Activated CD4-positive, alpha-beta T cell treated with anti-CD3 and anti-CD28 coated beads, Interleukin-2, Interleukin-6, amounts not matched to agents 100 ng/mL and 50 ng/mL, durations not matched to agents 16 hours and 8 hours (primary cell): Measurements from ENCODE around the gene FOXR2.

ENCODE experiments used
- DNase-seq: peaks from one replicate; pipeline ENCODE4 v3.0.0-alpha.2; 2020

FOXR2 gene, protein sequence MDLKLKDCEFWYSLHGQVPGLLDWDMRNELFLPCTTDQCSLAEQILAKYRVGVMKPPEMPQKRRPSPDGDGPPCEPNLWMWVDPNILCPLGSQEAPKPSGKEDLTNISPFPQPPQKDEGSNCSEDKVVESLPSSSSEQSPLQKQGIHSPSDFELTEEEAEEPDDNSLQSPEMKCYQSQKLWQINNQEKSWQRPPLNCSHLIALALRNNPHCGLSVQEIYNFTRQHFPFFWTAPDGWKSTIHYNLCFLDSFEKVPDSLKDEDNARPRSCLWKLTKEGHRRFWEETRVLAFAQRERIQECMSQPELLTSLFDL

DNA sequence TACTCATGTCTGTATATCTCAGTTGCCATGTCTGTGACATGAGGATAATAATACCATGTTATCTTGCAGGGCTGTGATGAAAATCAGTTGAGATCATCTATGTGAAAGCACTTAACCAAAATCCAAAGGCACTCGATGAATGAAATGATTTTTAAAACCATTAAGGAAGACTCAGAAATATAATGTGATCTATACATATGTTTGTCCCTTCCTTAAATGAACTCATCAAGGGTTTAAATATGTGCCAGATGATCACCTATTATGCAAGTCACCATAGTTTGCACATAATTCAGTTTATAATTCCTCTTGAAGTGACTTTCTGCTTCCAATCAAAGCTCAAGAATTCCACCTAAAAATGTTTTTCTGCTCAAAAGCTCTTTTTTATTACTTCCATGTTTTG lies at the start of gene FOXR2:
Gene FOXR2, plus strand, starts transcription at position 301 of the 400 bp plus-strand sequence. CDS start 312 bp downstream, outside the sequence.
- no peak for DNase-seq

DNA sequence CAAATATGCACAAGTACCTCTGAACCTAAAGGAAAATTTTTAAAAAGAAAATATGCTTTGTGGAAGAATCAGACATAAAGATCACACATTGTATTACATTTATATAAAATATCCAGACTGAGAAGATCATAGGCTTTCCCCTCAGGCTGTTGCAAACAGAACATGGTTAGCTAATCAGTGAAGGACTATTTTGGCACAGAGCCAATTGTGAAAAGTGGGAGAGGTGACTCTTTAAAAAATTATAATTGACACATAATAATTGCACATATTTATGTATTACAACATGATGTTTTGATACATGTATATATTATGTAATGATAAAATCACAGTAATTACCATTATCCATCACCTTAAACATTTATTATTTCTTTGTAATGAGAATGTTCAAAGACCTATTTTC lies 44.1 kb upstream of the FOXR2 start:
- no peak for DNase-seq

DNA sequence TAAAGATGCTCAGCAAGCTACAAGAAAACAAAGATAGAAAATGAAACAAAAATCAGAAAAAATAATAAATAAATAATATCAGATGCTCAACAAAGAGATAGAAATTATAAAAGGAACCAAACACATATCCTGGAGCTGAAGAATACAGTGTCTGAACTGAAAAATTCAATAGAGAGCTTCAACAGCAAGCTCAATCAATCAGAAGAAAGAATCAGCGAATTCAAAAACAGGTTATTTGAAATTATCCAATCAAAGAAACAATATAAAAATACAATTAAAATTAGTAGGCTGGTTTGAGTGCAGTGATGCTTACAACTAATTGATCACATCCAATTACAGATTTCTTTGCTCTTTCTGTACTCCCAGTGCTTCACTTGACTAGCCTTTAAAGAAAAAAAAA lies 40.8 kb upstream of the FOXR2 start:
- DNase-seq: no peak

DNA sequence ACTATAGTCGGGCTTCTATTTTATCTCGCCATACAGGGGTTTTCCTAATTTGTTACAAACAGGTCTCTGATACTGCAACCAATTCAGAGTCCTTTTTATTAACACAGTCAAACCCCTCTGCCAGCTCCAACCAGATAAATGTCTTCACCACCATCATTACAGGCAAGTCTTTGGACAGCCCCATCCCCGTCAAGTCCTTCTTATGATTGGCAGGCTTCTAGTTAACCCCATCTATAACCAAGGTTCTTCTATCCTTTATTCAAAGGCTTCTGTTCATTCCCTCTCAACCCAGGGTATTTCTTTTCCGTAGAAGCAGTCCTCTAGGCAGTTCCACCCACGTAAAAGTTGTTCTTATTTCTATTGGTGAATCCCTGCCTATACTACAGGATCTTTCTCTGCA lies 29.9 kb upstream of the FOXR2 start:
- DNase-seq: no peak

DNA sequence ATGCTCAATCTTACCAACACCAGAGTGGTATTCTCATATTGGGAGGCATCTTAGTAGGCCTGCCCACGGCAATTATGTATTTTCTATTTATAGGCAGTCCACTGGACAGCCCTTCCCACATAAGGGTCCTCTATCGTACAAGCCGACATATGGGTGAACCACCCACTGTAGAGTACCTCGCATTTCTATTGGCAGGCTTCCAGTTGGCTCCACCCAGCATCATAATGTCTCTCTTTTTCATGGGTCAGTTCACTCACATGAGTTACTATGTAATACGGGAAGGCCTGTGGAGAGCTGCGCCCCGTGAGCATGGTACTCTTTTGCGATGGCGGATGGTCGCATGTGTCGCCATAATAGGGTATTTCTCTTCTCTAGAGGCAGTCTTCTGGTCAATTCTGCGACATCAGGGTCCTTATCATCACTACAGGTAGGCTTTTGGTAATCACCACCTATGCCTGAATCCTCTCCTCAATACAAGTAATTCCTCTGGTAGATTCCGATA lies 29.4 kb upstream of the FOXR2 start:
- DNase-seq: no peak

DNA sequence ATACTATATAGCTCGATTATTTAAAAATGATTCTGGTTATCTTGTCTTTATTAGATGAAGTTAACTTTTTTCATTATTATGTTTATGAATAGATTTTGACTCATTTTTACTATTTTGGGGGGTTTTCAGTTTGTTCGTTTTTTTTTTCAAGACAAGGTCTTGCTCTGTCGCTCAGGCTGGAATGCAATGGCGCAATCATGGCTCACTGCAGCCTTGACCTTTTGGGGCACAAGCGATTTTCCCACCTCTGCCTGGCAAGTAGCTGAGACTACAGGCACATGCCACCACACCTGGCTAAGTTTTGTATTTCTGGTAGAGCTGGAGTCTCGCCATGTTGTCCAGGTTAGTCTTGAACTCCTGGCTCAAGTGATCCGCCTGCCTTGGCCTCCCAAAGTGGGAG lies 24.9 kb upstream of the FOXR2 start:
- no peak for DNase-seq

DNA sequence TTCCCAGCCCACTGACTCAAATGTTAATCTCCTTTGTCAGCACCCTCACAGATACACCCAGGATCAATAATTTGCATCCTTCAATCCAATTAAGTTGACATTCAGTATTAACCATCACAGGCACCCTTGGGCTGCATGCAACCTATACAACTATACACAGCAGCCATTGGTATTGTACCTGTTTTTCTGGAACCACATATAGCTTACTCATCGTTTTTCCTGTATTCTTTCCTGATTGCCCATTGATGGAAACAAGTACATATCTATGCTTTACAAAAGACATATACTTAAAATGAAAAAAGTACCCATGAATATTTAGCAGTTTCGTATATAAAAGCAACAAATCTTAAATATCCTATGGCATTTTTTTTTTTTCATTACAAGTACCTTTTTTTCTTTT lies 3.7 kb upstream of the FOXR2 start:
- no peak for DNase-seq

DNA sequence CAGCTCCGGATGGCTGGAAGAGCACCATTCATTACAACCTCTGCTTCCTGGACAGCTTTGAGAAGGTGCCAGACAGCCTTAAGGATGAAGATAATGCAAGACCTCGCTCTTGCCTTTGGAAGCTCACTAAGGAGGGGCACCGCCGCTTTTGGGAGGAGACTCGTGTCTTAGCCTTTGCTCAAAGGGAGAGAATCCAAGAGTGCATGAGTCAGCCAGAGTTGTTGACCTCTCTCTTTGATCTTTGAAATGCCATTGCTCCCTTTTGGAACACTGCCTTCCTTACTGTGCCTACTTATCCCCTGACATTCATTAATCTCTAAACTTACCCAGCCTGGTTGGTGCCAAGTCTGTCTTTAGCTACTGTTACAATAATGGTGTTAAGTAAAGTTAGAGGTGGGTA lies 1.2 kb downstream of the FOXR2 start:
- no peak for DNase-seq

DNA sequence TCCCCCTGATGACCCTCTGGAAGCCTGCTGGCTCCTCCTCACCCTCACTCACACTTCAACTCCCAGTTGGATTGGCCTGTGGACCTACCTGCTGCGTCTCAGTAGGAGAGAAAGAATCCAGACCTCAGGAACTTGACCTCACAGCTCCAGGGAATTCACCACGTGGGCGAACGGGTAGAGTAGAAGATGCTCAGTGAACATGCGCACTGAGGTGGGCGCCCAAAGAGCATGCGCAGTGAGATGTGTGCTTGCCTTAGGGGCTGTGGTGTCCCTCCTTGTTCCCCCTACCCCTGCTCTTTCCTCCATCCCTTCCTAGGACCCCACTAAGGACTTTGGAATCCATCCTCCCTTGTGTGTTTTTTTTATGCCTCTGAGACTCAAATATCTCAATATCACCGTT lies 12.9 kb downstream of the FOXR2 start:
- DNase-seq: no peak

DNA sequence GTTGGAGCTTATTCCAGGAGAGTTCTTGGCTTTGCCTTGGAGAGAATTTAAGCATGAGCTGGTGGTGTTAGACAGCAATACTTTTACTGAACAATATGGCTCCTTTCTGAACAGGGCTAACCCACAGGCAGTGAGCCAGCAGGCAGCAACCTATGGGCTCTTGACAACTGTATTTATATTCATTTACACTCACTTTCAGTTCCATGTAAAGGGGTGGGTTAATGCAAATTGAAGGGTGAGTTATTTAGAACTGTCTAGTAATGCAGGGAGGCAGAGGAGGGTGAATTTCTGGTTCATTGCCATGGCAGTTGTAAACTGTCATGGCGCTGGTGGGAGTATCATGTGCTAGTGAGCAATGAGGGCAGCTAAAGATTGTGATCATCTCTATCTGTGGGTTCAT lies 15.7 kb downstream of the FOXR2 start:
- DNase-seq: no peak

DNA sequence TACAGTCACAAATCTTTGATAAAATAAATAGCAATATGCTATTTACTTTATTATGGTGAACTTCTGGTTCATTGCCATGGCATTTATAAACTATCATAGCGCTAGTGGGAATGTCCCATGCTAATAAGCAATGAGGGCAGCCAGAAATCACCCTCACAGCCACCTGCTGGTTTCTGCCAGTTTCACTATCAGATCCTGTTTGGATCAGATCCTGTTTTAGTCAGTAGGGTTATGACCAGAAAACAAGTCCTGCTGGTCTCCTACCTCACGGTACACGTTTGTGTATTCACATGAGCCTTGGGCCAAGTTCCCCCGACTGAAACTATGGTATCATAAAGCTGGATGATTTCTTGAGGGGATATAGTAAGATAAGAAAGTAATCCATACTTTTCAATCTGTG lies 17.7 kb downstream of the FOXR2 start:
- no peak for DNase-seq

DNA sequence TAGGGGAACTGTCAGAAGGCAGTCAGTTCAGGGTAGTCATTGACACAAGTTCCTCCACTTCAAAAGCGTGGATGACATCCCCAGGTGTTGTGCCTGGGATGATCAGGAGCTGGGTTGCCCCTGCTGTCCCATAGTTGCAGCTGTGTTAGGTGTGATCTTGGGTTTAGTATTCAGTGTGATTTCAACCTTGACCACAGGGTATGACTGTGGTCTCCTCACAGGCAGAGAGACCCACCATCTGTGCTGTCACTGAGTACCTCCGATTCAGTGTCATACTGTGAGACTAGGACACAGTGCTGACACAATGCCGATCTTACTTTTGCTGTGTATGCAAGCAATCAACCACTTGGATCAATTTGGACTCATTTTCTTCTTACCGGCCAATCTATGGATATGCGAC lies 25.2 kb downstream of the FOXR2 start:
- no peak for DNase-seq

DNA sequence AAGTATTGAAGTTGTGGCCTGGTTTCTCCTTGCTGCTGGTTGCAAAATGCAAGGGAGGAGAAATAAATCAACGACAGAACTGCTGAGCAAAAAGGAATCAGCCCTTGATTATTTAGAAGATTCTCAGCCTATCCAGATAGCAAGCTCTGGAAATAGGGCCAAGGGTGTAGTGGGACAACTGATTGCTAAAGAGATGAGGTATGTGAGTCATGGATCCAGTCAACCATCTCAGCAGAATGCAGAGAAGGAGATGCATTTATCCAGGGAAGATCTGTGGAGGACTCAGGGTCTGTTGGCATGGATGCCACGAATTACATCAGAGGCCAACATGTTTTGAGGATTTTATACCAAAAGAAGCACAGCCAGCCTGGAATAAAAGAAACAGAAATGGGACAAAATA lies 36.7 kb downstream of the FOXR2 start:
- DNase-seq: no peak

DNA sequence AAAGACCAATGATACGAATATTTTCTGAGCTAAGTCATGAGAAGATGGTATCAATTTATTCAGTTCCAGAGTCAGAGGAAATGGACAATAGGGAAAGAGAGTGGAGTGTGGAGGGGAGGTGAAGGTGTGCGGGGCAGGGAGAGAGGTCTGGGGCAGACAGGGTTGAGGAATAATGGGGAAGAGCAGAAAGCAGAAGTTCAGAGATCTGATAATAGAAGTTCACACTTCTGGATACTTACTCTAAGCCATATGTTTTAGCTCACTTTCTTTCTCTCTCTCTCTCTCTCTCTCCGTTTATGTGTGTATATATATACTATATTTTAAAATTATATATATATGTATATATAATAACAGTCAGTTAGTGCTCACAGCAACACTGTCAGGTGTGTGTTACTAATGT lies 40.4 kb downstream of the FOXR2 start:
- no peak for DNase-seq

DNA sequence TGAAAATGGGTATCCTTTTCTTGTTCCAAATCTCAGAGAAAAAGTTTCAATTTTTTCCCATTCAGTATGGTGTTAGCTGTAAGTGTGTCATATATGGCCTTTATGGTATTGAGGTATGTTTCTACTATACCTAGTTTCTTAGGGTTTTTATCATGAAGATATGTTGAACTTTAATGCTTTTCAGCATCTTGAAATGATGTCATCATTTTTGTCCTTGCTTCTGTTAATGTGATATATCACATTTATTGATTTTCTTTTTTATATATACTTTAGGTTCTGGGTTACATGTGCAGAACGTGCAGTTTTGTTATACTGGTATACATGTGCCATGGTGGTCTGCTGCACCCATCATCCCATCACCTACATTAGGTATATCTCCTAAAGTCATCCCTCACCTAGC lies 44.9 kb downstream of the FOXR2 start:
- no peak for DNase-seq
